AG09319 (cell line): ENCODE data around the gene CDK2.
A peak's percentile ranks its signal among the peaks of the same experiment; 100 is the strongest.
"Not testable (repeated sequence)": the region's sequence is repeated elsewhere in the genome, so short reads cannot be mapped to it uniquely, and the experiment has no call there.

ENCODE experiments used
- DNase-seq: peaks from one replicate; pipeline ENCODE4 v3.0.0-alpha.2; 2010; ENCODE audit warnings: low read depth; ENCODE audit errors: extremely low read depth
- TF ChIP-seq, protein P1 (sequence below): IDR thresholded peaks from 2 replicates; pipeline ENCODE4 v1.5.1; 2011; ENCODE audit warnings: low read depth, mild to moderate bottlenecking, inconsistent platforms, low read length, moderate library complexity

Gene CDK2

GRCh38 chr12:55995366-55995765 lies 28.7 kb downstream of the CDK2 start:
- no peak for DNase-seq
- TF ChIP-seq, protein P1, sequence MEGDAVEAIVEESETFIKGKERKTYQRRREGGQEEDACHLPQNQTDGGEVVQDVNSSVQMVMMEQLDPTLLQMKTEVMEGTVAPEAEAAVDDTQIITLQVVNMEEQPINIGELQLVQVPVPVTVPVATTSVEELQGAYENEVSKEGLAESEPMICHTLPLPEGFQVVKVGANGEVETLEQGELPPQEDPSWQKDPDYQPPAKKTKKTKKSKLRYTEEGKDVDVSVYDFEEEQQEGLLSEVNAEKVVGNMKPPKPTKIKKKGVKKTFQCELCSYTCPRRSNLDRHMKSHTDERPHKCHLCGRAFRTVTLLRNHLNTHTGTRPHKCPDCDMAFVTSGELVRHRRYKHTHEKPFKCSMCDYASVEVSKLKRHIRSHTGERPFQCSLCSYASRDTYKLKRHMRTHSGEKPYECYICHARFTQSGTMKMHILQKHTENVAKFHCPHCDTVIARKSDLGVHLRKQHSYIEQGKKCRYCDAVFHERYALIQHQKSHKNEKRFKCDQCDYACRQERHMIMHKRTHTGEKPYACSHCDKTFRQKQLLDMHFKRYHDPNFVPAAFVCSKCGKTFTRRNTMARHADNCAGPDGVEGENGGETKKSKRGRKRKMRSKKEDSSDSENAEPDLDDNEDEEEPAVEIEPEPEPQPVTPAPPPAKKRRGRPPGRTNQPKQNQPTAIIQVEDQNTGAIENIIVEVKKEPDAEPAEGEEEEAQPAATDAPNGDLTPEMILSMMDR = no peak

DNA sequence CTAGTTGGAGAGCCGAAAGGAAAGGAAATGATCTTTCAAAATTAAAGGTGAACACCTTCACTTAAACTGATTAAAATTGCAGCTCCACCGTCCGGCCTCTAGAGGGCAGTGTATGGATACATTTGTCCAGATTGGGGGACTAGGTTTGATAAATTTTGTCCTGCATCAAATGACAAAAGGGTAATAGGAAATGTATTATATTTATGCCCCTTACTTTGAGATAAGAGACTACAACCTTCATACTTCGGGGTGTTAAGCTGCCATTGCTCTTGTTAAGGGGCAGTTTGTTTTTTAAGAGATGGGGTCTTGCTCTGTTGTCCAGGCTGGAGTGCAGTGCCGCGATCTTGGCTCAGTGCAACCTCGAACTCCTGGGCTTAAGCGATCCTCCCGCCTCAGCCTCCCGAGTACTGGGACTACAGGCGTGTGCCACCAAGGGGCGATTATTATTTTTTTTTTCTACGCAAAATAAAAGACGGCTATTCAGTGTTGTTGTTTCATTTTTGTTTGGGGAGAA lies 29.6 kb downstream of the CDK2 start:
- DNase-seq = no peak
- TF ChIP-seq, protein P1 = peak; percentile 83

- TF ChIP-seq, protein P1 = no peak
- peak; percentile 88 for DNase-seq
These were observed 30.3 kb downstream of the CDK2 start, which contains the start of gene SUOX for GRCh38 chr12:55996715-55997534. TSS of gene SUOX (plus strand) at chr12:55997276. CDS start at chr12:56002222, 4,946 bp downstream.

- TF ChIP-seq, protein P1 = no peak
- no peak for DNase-seq
These were observed 30.9 kb downstream of the CDK2 start for GRCh38 chr12:55997535-55997859.

GRCh38 chr12:55999522-55999921 lies 32.9 kb downstream of the CDK2 start:
- not testable (repeated sequence) for DNase-seq

DNA sequence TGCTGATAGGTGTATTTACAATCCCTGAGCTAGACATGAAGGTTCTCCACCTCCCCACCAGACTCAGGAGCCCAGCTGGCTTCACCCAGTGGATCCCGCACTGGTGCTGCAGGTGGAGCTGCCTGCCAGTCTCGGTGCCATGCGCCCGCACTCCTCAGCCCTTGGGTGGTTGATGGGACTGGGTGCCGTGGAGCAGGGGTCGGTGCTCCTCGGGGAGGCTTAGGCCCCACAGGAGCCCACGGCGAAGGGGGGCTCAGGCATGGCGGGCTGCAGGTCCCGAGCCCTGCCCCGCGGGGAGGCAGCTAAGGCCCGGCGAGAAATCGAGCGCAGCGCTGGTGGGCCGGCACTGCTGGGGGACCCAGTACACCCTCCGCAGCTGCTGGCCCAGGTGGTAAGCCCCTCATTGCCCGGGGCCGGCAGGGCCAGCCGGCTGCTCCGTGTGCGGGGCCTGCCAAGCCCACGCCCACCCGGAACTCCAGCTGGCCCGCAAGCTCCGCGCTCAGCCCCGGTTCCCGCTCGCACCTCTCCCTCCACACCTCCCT lies 33.4 kb downstream of the CDK2 start:
- not testable (repeated sequence) for DNase-seq

GRCh38 chr12:56001487-56002100 lies 35.0 kb downstream of the CDK2 start:
- TF ChIP-seq, protein P1 = no peak
- no peak for DNase-seq

DNA sequence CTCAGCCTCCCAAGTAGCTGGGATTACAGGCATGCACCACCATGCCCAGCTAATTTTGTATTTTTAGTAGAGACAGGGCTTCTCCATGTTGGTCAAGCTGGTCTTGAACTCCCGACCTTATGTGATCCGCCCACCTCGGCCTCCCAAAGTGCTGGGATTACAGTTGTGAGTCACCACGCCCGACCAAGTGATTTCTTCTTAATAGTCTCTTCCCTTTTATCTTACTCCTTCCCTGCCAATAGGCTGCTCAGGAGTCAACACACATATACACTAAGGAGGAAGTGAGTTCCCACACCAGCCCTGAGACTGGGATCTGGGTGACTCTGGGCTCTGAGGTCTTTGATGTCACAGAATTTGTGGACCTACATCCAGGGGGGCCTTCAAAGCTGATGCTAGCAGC lies 36.7 kb downstream of the CDK2 start:
- DNase-seq = not testable (repeated sequence)
